ENCODE measurements around the gene CLTC. TPM values are rescaled to one million over a fixed set of nuclear protein-coding genes. Genes with fewer than 3 reads are reported as not detected.

Gene CLTC
- total and polyA plus RNA-seq, 2 of the 4 experiments (the other 2 are of a cell fraction), result 181 to 641 TPM

DNA sequence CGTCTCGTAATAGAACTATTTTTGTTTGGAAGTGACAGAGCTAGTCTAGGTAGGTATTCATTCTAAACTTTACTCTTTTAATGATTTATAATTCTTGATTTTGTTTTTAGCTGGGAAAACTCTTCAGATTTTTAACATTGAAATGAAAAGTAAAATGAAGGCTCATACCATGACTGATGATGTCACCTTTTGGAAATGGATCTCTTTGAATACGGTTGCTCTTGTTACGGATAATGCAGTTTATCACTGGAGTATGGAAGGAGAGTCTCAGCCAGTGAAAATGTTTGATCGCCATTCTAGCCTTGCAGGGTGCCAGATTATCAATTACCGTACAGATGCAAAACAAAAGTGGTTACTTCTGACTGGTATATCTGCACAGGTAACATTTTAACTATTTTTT, 27.6 kb downstream of the CLTC start:
- Histone ChIP-seq H3K79me1 (ENCODE audit: low read depth in 1 of 2, low read length in 2 of 2) (peaks cover 23 to 65% of the 10 kb centered on the region in 2 experiments; a peak in 3 of 4 replicates), H3K18ac (ENCODE audit: low read depth, low read length) (no peak overlapping the region), H3K4me2 (ENCODE audit: low read depth, low read length) (no peak overlapping the region), H2BK20ac (ENCODE audit: low read depth, low read length) (no peak overlapping the region), H3K14ac (replicated peaks; ENCODE audit: low read depth, low read length) (no peak overlapping the region), H3K4ac (ENCODE audit: low read depth, low read length) (no peak overlapping the region), H4K91ac (ENCODE audit: insufficient read depth, low read depth, low read length) (no peak overlapping the region), H3K4me3 (ENCODE audit: insufficient read depth, low read depth, low read length) (no peak overlapping the region), H2BK120ac (ENCODE audit: low read depth, low read length) (no peak overlapping the region), H3K23ac (ENCODE audit: low read depth, low read length) (no peak overlapping the region), H3K27me3 (ENCODE audit: control insufficient read depth, insufficient read depth, low read length) (no peaks in the 10 kb centered on the region), H2AK9ac (replicated peaks; ENCODE audit: low read depth, low read length, poor library complexity) (no peak overlapping the region), H4K20me1 (ENCODE audit: insufficient read depth, low read length) (peaks cover 83% of the 10 kb centered on the region), H3K9me1 (ENCODE audit: insufficient read depth, low read length) (peaks cover 4% of the 10 kb centered on the region; the same call in 1 of the 2 replicates), H3K56ac (ENCODE audit: extremely low read depth, insufficient read depth, low read length) (no peak overlapping the region), H2BK15ac (ENCODE audit: low read depth, low read length) (no peak overlapping the region), H4K5ac (ENCODE audit: low read depth, low read length) (no peak overlapping the region), H3K27ac (ENCODE audit: insufficient read depth, low read length) (no peak overlapping the region), H4K8ac (ENCODE audit: low read depth in 2 of 2, low read length in 2 of 2) (no peak overlapping the region), H2AFZ (replicated peaks; ENCODE audit: low read length, poor library complexity) (no peak overlapping the region), H2AK5ac (ENCODE audit: low read depth, low read length) (no peak overlapping the region), H2BK5ac (ENCODE audit: low read depth, low read length, poor library complexity, severe bottlenecking) (no peak overlapping the region), H3K9ac (ENCODE audit: low read depth, low read length) (no peak overlapping the region), H3K36me3 (ENCODE audit: control insufficient read depth, insufficient read depth, low read length) (peaks cover 42% of the 10 kb centered on the region), H3K9me3 (ENCODE audit: control insufficient read depth, insufficient read depth, low read length) (peaks cover under 1% of the 10 kb centered on the region; the same call in 1 of the 2 replicates), H3K4me1 (ENCODE audit: control insufficient read depth, insufficient read depth, low read length) (peaks cover 6% of the 10 kb centered on the region; the same call in 1 of the 2 replicates)
- intact Hi-C loops (cut with micrococcal nuclease) (no loop called here), dilution Hi-C loops (cut with HindIII; ENCODE audit: low sequenced_read_pairs, unreplicated experiment) (no loop called here), in situ Hi-C loops (cut with MboI; ENCODE audit: low sequenced_read_pairs) (no loop called here)
- 100% methylated on average over 1 of the region's 6 CpGs; no CpG with 5 or more reads in 1 of the 2 experiments for WGBS, 2 experiments (ENCODE audit: extremely low coverage in 2 of 2, insufficient read length in 1 of 2)
- ChIA-PET POLR2A (ENCODE audit: unreplicated experiment) (no interaction called here), CTCF (interaction anchor here (0.7 kb wide), 1 partner anchor 15 kb away, joined by 3 read pairs; no protein-coding TSS in a partner anchor)
- TF ChIP-seq MAZ (IDR thresholded peaks at IDR 0.05; ENCODE audit: borderline replicate concordance, low read depth, low read length) (no peak), RAD21 (IDR thresholded peaks at IDR 0.05; ENCODE audit: low read length) (no peak), POLR2A (IDR thresholded peaks at IDR 0.05; ENCODE audit: low read depth, low read length) (no peak), FOS (IDR thresholded peaks at IDR 0.05; ENCODE audit: low read depth, low read length) (no peak), SMC3 (IDR thresholded peaks at IDR 0.05; ENCODE audit: low read depth, low read length) (no peak), NFE2L2 (IDR thresholded peaks at IDR 0.05; ENCODE audit: low read depth, low read length) (no peak), RCOR1 (IDR thresholded peaks at IDR 0.05; ENCODE audit: insufficient replicate concordance, low read length) (no peak)
- DNase-seq (no peak), ATAC-seq (ENCODE audit: low read depth) (no peak)
- TSS peak; percentile 50 for BruUV-seq (replicated peaks)
